Stimulated activated CD4-positive, alpha-beta T cell treated with anti-CD3 and anti-CD28 coated beads, Interleukin-12 subunit alpha, Interleukin-12 subunit beta, amount 100 ng/mL, for 4 hours (primary cell): ENCODE results near the gene MAP1LC3B2.

Source experiments
- DNase-seq: peaks from one replicate; pipeline ENCODE4 v3.0.0-alpha.2; 2020

Gene MAP1LC3B2

GRCh38 chr12:116616536-116617248, 57.5 kb downstream of the MAP1LC3B2 start:
- no peak for DNase-seq

DNA sequence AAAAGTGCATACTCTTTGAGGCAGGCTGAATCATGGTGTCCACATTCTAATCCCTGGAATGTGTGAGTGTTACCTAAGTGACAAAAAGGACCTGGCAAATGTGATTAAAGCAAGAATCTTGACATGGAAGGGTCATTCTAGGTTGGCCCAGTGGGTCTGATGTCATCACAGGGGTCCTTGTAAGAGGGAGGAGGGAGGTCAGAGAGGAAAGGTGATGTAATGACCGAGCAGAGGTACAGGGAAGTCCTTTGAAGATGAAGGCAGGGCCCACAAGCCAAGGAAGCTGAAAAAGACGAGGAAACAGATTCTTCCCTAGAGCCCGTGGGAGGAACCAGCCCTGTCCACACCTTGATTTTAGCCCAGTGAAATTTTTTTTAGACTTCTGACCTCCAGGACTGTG, 60.1 kb downstream of the MAP1LC3B2 start:
- no peak for DNase-seq

- DNase-seq: no peak
Observed at GRCh38 chr12:116620124-116620491, 60.9 kb downstream of the MAP1LC3B2 start.

DNA sequence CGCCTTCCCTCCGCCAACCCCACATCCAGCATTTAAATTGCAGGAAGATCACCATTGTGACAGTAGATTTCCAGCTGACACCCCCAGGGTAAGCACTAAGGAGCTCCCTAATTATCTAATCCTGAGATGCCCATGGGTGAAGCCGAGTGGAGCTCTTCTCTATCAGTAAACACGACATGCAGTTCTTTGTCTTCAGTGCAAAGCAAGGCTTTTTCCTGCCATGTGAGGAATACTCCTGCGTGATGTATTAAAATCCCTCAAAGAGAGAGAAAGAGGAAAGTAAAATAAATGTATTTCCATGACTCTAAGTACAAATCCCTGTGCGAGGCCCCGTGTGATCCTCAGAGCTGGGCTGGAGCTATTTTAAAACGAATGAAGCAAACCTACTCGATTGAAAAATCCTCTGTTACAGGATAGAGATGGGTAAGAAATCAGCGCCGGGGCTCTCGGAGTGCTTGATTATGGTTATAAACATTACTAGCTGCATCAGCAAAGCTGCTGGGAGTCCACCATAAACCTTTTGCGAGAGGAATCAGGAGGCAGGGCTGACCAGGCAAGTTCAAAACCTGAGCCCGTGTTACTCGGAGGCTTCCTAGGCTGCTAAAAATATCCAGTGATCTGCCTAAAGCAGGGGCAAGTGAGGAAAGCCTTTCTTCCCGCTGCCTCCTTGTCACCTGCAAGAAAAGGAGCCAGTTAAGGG, 61.5 kb downstream of the MAP1LC3B2 start:
- DNase-seq: no peak

DNA sequence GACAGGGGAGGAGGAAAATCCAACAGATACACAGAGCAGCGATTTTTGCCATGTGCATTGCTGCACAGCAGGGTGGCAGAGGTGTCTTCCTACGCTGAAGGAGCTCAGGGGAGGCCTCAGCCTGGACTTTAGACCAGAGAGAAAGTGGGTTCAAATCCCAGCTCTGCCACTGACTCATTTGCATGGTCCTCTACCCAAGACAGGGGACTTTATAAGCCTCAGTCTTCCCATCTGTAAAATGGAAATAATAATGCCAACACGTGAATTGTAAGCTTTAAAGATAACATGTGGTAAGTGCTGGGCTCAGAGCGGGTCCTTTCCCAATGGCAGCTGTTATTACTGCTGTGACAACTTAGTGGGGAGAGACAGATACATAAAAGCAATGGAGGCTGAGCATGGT, 62.0 kb downstream of the MAP1LC3B2 start:
- DNase-seq: no peak

DNA sequence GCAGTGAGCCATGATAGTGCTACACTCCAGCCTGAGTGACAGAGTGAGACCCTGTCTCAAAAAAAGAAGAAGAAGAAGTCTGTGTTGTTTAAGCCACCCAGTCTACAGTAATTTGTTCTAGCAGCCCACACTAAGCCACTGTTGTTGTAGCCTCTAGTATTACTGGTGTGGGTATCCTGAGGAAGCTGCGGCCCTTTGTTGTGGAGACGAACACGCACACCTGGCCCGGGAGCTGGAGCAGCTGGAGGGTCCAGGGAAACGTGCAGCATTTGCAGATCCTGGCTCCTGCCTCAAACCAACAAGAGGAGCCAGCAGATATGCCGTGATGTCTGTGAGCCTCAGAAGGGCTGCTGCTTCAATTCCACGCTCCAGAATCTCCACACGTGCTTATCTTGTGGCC, 65.3 kb downstream of the MAP1LC3B2 start:
- DNase-seq: no peak

- DNase-seq: no peak
Observed at GRCh38 chr12:116626153-116626552, 67.0 kb downstream of the MAP1LC3B2 start.
